ENCODE results near the gene PLEKHA3.

DNA sequence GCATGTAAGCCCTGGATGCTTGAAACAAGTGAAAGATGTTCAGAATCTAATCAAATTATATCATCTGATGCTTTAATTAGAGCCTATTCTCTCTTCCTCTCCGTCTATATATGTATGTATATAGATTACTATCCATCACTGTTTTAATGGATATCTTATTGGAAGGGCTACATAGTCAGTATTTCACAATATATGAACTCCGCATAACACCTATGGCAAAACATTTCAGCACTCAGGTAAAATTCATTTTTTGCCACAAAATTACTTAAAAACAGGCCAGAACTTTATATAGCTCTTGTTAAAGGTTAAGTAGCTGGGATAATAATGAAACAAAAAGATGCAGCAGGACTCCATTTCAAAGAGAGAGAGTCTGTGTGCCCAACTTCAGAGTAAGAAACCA, 27.9 kb upstream of the PLEKHA3 start:
- TF ChIP-seq CTCF (IDR thresholded peaks at IDR 0.05) (no peak), POLR2A (IDR thresholded peaks at IDR 0.05) (no peak)

Data from uterus (tissue), 2 donors.